GM18508 (cell line): ENCODE data around the gene ZSCAN18.

Experiments
- ATAC-seq: cut with Tn5 transposase; IDR thresholded peaks from one replicate; pipeline ENCODE4 v1.9.1; 2021; ENCODE audit warnings: moderate number of reproducible peaks; ENCODE audit not compliant: insufficient read depth, unreplicated experiment

Gene ZSCAN18

DNA sequence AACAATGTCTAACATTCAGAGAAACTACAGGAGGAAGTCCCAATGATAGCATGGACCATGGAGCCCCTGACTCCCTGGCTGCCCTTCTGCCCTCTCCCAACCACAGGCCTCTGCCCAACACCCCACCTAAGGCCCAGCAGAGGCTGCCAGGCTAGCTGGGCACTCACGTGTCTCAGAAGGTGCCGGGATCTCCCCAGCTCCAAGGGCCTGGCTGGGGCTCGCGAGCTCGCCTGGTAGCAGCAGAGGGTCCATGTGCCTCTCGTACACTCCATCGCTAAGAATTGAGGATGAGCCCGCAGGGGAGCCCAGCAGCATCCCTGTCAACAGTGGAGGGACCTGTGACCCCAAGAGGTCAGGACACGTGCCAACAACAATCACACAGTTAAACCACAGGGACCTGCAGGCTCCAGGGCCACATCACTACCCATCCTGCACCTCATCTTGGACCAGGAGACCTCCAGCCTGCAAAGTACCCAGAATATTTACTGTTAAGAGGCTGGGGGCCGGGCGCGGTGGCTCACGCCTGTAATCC lies 9.4 kb downstream of the ZSCAN18 start:
- no peak for ATAC-seq

DNA sequence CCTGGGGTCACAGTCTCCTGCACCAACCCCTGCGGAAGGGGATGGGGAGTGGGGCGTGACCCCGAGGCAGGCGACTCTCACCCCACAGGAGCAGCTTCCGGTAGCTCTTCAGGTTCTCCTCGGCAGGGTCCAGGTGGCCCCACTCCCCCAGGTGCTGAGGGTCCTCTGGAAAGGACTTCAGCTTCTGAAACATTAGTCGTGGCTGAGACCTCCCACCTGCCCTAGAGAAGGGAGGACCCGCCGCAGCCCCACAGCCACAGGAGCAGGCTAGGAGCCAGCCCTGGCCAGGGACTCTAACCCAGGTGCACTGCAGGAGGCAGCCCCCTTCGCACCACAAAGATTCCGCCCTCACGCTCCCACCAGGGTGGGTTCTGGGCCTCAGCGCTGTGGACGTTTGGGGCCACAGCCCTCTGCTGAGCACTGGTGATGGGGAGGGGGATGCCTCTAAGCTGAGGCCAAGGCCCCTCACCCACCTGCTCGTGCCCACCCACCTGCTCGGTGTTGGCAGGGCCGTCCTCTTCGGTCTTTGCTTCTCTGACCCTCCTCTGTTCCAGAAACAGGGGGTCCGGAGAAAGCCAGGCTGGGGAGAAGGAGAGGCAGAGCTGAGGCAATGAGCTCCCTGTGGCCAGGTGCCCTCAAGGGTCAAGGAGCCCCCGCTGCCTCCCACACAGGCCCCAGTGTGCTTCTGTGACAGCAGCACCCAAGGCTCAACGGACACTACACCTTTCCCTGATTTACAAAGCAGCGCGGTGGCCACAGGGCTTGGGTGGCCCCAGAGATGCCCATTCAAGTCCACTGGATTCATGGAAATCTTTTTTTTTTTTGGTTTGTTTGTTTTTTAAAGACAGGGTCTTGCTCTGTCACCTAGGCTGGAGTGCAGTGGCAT lies 11.0 kb downstream of the ZSCAN18 start:
- ATAC-seq = no peak

DNA sequence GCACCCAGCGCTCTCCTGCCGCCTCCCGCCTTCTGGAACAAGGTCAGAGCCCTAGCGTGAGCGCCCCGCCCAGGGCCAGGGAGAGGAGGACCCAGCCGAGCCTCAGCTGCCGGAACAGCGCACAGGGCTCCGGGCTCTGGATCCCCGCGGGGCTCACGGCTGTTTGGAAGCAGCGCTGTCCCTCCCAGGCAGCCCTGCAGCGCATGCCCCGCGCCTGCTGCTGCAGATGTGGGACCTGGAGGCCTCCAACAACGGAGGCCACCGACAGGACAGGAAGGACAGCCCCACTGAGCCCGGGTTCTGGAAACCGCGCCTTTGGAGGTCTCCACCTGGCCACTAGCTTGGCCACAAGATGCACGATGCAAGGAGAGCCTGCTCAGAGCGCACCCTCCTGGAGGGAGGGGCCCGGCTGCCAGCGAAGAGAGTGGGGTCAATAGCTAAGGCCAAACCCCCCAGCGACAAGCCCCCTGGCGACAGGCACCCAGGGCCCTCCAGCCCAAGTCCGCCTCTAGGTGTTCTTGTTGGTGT lies 12.6 kb downstream of the ZSCAN18 start:
- no peak for ATAC-seq

DNA sequence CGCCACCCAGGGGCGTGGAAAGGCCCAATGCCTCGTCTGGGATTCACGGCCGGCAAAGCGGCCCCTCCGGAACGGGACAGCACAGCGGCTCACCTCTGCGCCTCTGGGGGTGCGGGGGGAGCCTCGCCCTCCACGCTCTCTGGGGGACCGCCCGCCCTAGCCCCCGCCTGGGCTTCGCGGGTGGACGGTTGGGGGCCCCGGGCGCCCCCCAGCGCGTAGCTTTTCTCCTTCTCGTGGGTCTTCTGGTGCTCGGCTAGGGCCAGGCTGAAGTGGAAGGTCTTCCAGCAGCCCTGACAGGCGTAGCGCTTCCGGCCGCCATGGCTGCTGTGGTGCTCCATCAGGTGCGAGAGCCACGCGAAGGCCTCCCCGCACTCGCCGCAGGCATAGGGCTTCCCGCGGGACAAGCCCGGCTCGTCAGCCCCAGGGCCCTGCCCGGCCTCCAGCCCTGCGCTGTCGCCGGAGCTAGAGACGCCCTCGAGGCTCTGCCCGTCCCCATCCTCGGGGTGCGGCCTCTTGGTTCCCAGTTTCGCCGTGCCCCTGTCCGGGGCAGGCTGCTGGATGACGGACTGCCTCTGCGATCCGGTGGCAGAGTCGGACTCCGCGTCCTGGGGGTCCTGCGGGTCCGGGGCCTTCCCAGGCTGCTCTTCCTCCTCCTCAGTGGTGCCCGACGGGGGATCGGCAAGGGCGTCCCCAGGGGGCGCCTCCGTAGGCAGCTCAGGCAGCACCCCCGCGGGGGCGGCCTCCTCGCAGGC lies 13.3 kb downstream of the ZSCAN18 start:
- no peak for ATAC-seq

DNA sequence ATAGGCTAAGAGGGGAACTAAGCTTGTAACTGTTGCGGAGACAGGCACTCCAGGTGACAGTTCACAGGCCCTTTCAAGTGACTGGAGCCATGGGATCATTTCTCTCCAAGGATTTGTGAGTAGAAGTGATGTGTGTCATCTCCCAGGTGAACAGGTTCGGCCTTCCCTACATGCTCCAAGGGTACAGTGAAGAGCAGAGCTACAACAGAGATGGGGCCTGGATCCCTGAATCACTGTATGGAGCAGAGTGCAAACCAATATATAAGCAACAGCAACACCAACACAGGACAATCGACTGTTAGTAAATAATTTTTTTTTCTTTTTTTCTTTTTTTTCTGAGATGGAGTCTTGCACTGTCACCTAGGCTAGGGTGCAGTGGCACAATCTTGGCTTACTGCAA lies 15.0 kb downstream of the ZSCAN18 start:
- no peak for ATAC-seq

DNA sequence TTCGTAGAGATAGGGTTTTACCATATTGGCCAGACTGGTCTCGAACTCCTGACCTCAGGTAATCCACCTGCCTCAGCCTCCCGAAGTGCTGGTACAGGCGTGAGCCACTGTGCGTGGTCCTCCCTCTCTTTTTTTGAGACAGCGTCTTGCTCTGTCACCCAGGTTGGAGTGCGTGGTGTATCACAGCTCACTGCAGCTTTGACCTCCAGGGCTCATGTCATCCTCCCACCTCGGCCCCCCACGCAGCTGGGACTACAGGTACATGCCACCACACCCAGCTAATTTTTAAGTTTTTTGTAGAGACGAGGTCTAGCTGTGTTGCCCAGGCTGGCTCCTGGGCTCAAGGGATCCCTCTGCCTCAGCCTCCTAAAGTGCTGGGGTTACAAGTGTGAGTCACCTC lies 18.2 kb downstream of the ZSCAN18 start:
- no peak for ATAC-seq

DNA sequence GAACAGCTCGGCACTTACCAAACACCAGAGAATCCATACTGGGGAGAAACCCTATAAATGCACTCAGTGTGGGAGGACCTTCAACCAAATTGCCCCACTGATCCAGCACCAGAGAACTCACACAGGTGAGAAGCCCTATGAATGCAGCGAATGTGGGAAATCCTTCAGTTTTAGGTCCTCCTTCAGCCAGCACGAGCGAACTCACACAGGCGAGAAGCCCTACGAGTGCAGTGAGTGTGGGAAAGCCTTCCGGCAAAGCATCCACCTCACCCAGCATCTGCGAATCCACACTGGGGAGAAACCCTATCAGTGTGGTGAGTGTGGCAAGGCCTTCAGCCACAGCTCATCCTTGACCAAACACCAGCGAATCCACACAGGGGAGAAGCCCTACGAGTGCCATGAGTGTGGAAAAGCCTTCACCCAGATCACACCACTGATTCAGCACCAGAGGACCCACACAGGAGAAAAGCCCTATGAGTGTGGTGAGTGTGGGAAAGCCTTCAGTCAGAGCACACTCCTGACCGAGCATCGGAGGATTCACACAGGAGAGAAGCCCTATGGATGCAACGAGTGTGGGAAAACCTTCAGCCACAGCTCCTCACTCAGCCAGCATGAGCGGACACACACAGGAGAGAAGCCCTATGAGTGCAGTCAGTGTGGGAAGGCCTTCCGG lies 30.7 kb downstream of the ZSCAN18 start:
- no peak for ATAC-seq

DNA sequence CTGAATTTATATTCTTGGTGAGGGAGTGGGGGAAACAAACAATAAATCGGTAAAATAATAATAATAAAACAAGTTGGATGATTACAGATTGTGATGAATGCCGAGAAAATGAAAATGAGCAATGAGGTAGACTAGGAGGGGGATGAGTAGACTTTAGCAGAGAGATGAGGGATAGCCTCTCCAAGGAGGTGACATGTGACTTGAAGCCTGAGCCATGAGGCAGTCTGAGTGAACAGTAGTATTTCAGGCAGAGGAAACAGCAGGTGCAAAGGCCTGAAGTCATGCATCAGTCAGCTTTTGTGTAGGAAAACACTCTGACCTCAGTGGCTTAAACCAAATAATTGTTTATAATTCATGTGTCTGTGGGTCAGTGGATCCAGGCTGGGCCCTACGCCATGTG lies 34.3 kb downstream of the ZSCAN18 start:
- no peak for ATAC-seq

DNA sequence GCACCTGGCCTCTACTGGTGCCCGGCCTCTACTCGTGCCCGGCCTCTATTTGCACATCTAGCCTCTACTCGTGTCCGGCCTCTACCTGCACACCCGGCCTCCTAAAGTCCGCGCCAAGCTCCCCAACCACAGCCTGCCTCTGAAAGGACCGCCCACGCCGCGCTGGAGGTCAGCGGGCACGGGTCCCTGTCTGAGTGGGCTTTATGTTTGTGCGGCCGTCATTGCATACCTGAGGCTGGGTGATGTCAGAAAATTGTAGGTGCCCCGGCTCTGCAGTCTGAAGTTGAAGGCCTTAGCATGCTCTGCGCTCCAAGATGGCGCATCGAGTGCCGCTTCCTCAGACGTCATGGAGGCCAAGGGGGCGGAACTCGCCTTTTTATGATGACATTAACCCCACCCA lies 37.8 kb downstream of the ZSCAN18 start:
- no peak for ATAC-seq

DNA sequence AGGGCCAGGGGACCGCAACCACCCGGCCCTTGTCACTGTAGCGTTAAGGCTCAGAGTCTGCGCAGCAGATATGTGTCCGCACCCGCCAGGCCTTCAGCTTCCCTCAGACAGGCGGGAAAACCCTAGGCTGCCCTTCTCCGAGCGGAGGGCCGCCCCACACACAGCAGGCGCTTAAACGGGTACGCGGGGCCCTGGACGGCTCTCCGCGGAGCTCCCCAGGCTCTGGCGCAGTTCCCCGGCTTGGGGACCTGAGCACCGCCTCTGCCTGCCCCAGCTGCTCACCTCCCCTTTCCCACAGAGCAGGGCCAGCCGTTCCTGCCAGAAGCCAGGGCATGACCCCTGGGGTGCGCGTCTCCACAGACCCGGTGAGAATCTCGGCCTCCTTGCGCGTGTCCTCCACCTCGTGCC lies 38.4 kb downstream of the ZSCAN18 start:
- no peak for ATAC-seq

DNA sequence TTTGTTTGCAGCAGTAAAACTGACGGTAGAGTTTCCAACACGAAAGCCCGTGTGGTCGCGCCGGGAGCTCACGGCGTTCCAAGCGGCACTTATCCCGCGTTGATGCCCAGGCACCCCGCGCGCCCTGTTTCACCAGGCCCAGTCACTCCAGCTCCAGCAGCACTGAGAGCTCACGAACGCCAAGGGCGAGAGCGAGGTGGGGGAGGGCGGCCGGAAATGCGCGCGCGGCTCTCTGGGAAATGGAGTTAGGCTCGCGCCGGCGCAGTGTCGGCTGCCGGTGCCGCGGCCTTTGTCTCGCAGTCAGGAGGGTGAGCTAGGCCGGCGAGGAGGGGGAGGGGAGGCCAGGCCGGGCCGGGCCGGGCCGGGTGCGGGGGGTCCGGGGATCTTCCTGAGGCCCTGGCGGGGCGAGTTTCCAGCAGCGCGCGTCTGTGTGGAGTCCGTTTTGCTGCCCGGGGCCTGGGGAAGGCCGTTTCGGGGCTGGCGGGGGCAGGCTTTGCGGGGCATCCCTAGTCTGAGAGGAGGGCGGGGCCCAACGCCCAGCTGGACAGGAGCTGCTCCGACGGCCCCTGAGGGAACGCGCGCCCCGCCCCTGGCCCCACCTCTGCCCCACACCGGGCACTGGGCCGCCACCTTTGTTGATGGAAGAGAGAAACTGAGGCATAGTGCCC lies 38.9 kb downstream of the ZSCAN18 start, which contains the start of gene ZNF135:
Gene ZNF135 (plus strand): TSS at position 280 of the 668 bp plus-strand sequence. CDS start 721 bp downstream, outside the sequence.
- ATAC-seq = no peak

DNA sequence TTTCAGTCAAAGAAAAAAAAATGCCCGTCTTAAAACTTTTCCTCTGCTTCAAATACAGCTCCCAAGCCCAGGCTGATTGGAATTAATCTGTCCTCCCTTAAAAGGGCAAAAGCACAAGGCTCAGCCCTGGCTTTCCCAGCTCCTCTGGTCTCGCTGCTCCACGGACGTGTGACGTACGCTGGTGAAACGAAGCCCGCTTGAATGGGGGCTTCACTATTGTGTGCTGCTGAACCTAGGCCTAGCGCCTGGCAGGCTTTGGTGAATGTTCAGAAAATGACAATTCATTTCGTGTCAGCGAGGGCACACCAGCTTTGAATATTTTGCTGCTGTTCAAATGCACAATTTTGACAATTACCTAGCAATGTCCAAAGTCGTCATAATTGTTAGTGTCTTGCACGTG lies 39.6 kb downstream of the ZSCAN18 start:
- ATAC-seq = no peak

DNA sequence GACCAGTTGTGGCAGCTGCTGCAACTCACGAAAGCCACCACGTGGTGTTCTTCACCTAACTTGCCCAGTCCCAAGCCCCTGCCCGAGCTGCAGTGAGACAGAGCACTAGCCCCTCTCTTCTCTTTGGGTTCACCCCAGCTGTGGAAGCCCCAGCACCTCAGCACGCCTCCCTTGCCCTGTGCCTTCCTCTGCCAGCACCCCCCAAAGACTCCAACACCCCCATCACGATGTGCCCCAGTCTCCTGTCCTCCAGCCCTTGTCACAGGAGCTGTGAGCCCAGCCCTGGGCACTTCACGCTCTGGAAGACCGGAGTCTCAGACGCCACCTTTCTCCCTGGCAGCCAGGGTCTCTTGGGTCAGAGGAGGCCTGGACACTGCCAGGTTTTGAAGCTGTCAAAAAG lies 41.2 kb downstream of the ZSCAN18 start:
- no peak for ATAC-seq

DNA sequence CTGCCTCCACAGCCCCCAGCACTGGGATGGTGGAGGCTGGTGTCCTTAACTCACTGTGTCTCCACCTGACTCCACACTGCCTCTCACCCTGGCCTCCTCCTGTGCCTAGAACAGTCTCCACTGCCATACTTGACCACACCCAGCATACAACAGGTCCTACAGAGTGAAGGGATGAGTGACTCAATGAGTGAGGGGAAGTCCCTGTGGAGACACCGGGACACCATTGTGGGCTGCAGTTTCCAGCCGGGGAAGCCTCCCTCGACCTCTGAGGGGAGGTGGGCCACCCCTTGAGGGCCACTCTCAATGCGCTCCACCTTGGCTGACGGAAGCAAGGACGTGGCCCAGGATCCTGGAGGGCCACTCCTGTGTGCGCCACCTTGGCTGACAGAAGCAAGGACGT lies 41.8 kb downstream of the ZSCAN18 start:
- ATAC-seq = no peak

DNA sequence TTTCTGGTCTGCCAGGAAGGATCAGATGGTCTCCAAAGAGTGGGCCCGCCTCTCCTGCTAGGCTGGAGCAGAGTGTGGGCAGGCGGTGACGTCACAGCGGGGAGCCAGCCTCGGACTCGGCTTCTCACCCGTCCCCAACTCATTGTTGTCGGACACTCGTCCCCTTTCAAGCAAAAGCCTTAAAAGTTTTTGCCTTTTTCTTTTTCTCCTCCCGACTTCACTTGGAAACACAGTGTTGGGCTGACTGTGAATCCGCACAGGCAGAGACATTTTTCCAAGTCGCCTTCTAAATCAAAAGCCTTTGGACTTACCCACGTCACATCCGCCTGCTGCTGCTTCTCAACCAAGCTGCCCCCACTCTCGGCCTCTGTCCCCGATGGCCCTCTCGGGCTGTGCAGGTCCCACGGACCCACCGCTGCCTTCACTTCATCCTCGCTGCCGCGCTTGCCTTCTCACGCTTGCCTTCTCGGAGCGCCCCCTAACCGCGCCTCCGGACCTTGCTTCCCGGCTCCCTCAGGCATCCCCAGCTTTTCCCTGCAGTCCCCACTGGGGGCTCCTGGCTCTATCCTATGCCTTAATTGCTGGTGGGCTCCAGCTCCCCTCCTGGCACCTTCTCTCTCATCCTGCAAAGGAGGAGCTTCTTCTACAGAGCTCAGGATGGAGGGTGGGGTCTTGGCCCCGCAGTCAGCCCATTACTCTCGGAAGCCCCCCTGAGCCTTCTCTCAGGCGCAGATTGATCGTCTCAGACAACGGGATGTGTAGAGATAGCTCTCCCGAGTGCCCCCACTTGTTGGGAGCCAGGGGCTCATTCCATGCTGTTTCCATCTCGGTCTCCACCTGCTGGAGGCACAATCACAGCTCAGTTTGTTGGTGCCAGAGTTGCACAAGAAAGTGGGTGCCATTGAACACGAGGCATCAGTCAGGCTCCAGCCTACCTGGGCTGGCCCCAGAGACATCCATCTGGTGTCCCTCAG lies 42.8 kb downstream of the ZSCAN18 start:
- no peak for ATAC-seq

DNA sequence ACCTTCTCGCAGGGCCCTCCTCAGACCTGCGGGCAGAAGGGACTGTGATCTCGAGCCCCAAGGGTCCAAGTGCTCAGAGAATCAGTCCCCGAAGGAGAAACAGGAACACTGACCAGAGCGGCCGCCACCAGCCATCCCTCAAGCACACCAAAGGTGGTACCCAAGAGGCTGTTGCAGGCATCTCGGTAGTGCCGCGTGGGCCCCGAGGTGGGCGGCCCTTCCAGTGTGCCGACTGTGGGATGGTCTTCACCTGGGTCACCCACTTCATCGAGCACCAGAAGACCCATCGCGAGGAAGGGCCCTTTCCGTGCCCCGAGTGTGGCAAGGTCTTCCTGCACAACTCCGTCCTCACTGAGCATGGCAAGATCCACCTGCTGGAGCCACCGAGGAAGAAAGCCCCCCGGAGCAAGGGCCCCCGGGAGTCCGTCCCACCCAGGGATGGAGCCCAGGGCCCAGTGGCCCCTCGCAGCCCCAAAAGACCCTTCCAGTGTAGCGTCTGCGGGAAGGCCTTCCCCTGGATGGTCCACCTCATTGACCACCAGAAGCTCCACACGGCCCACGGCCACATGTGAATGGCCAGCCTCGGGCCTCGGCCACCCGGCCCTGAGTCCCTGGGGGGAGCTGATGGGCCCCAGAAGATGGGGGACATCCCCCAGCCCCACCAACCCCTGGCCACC lies 44.4 kb downstream of the ZSCAN18 start:
- no peak for ATAC-seq

DNA sequence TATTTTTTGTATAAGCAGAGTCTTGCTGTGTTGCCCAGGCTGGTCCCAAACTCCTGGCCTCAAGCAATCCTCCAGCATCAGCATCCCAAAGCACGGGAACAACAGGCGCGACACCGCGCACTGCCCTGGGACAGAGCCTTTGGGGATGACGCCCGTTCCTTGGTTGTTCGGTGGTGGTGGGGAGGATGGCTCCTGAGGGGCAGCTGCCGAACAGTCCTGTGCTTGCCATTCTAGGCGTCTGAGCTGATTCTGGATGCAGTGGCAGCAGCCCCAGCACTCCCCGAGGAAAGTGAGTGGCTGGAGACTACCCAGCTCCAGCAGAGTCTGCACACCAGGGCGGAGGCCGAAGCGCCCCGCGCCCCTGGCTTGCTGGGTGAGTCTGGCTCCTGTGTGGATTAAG lies 45.8 kb downstream of the ZSCAN18 start:
- no peak for ATAC-seq

DNA sequence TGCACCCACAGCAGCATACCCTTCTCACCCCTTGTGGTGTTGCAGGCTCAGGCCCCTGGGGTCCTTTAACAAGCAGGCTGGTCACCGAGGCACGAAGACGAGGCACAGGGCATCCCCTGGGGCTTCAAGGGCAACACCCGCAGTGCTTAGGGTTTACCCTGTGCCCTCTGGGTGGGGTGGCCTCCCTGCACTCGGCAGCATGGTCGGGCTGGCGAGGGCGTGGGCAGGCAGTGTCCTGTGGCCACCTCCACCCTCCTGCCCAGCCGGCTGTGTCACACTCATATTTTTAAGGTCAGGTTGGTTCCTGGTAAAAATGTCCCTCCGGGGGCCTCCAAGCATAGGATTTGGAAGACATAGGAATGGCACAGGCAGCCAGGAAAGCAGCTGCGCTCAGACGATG lies 50.4 kb downstream of the ZSCAN18 start:
- ATAC-seq = no peak
